PC-9 (cell line): ENCODE results near the gene BRAF. TPM values are rescaled to one million over a fixed set of nuclear protein-coding genes. Genes with fewer than 3 reads are reported as not detected.

ENCODE experiments used
- BruUV-seq: library from RNA; stranded (reverse); fragments of 400-500 nt; replicated peaks from 2 replicates; lab custom pipeline; 2021; lab: Mats Ljungman, UMichigan
- CTCF ChIA-PET: fragments of 300-600 bp; sonication (Branson Sonifier 250); formaldehyde crosslinking; loops from one replicate; lab custom pipeline; 2022; ENCODE audit warnings: antibody characterized with exemption; lab: Charles Lee
- POLR2A ChIA-PET: fragments of 300-600 bp; sonication (Branson Sonifier 250); formaldehyde crosslinking; loops from one replicate; lab custom pipeline; 2022; ENCODE audit warnings: antibody characterized with exemption; ENCODE audit not compliant: unreplicated experiment; lab: Charles Lee
- DNase-seq, 2 experiments: peaks; one replicate each; pipeline versions ENCODE4 v3.0.0 to v3.0.0-alpha.2; 2015 to 2022; ENCODE audit warnings: mixed read lengths in 1 of 2
- H2AFZ ChIP-seq: fragments of 200-600 bp; sonication (generic); 2 replicates; pipeline ENCODE4 v1.8.1; 2017; ENCODE audit warnings: antibody characterized with exemption
- H3F3A ChIP-seq: fragments of 200-600 bp; sonication (generic); 2 replicates; pipeline ENCODE4 v1.8.1; 2017; ENCODE audit warnings: antibody characterized with exemption, mild to moderate bottlenecking, low read depth; ENCODE audit not compliant: insufficient read depth
- H3K27ac ChIP-seq: fragments of 200-600 bp; sonication (generic); 2 replicates; pipeline ENCODE4 v1.6.1; 2016; ENCODE audit warnings: mixed run types
- H3K27me3 ChIP-seq: fragments of 200-600 bp; sonication (generic); 2 replicates; pipeline ENCODE4 v1.6.1; 2016; ENCODE audit warnings: low read depth, mixed run types; ENCODE audit not compliant: insufficient read depth
- H3K36me3 ChIP-seq: fragments of 200-600 bp; sonication (generic); 2 replicates; pipeline ENCODE4 v1.6.1; 2016; ENCODE audit warnings: low read depth, mixed run types
- H3K4me1 ChIP-seq: fragments of 200-600 bp; sonication (generic); replicated peaks from 2 replicates; pipeline ENCODE4 v1.6.1; 2016; ENCODE audit warnings: mixed run types; ENCODE audit not compliant: insufficient read depth
- H3K4me2 ChIP-seq: fragments of 200-600 bp; sonication (generic); 2 replicates; pipeline ENCODE4 v1.6.1; 2017; ENCODE audit warnings: mixed run types
- H3K4me3 ChIP-seq: fragments of 200-600 bp; sonication (generic); 2 replicates; pipeline ENCODE4 v1.6.1; 2016; ENCODE audit warnings: mixed run types
- H3K79me2 ChIP-seq: fragments of 200-600 bp; sonication (generic); 2 replicates; pipeline ENCODE4 v1.6.1; 2017; ENCODE audit warnings: low read depth, mixed run types
- H3K9me2 ChIP-seq: fragments of 200-600 bp; sonication (generic); 2 replicates; pipeline ENCODE4 v1.8.1; 2017; ENCODE audit warnings: mild to moderate bottlenecking; ENCODE audit not compliant: insufficient read depth
- H3K9me3 ChIP-seq: fragments of 200-600 bp; sonication (generic); 2 replicates; pipeline ENCODE4 v1.8.1; 2016; ENCODE audit warnings: low read depth; ENCODE audit not compliant: insufficient read depth
- H4K20me1 ChIP-seq: fragments of 200-600 bp; sonication (generic); 2 replicates; pipeline ENCODE4 v1.8.1; 2017; ENCODE audit not compliant: insufficient read depth
- EZH2 ChIP-seq: fragments of 200-600 bp; sonication (generic); IDR thresholded peaks from 2 replicates; pipeline ENCODE4 v1.8.0; 2017; ENCODE audit warnings: antibody characterized with exemption, low read depth
- intact Hi-C: fragments of 100-400 bp; cut with micrococcal nuclease; formaldehyde crosslinking; loops from one replicate; pipeline ENCODE4 v1.10.0; 2022; ENCODE audit not compliant: unreplicated experiment
- total RNA-seq: library from RNA; stranded (reverse); gene quantifications from 2 replicates; pipeline ENCODE4 v1.2.3, GENCODE V29; 2021
- TF ChIP-seq, protein P1 (sequence below): fragments of 200-600 bp; sonication (generic); conservative IDR thresholded peaks from 2 replicates; pipeline ENCODE4 v1.6.1; 2017; ENCODE audit warnings: mixed run types, antibody characterized with exemption, mild to moderate bottlenecking, moderate library complexity

BRAF gene
- total RNA-seq, 1 experiment from 2014 or later, result 56.9 TPM

DNA sequence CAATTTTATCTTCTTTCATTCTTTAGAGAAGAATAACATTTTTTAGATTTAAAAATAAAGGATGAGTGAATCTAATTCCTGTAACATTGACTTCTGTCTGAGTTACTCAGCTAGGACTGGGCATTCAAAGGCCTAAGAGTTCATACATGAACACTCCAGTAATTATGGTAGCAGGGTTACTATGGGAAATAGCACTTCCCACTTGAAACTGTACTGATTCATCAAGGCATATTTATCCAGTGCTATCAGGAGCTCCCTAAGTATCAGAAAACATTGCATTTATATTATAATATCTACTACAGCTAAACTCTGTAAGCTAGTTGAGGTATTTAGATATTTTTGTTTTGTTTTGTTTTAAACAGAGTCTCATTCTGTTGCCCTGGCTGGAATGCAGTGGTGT, 186.4 kb downstream of the BRAF start:
- Histone ChIP-seq H3K79me2 (no peaks in the 10 kb centered on the region), H4K20me1 (no peaks in the 10 kb centered on the region; the same call in 1 of the 2 replicates), H3K4me3 (no peak overlapping the region), H3K27ac (no peak overlapping the region), H3K4me2 (no peak overlapping the region), H3K36me3 (no peaks in the 10 kb centered on the region), H3K4me1 (no peaks in the 10 kb centered on the region), H3K9me3 (no peaks in the 10 kb centered on the region), H3K9me2 (no peaks in the 10 kb centered on the region), H2AFZ (no peak overlapping the region), H3K27me3 (no peaks in the 10 kb centered on the region), H3F3A (peaks cover 10% of the 10 kb centered on the region)
- intact Hi-C loops, result no loop called here
- TF ChIP-seq, protein P1, sequence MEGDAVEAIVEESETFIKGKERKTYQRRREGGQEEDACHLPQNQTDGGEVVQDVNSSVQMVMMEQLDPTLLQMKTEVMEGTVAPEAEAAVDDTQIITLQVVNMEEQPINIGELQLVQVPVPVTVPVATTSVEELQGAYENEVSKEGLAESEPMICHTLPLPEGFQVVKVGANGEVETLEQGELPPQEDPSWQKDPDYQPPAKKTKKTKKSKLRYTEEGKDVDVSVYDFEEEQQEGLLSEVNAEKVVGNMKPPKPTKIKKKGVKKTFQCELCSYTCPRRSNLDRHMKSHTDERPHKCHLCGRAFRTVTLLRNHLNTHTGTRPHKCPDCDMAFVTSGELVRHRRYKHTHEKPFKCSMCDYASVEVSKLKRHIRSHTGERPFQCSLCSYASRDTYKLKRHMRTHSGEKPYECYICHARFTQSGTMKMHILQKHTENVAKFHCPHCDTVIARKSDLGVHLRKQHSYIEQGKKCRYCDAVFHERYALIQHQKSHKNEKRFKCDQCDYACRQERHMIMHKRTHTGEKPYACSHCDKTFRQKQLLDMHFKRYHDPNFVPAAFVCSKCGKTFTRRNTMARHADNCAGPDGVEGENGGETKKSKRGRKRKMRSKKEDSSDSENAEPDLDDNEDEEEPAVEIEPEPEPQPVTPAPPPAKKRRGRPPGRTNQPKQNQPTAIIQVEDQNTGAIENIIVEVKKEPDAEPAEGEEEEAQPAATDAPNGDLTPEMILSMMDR, result no peak
- no peak for TF ChIP-seq EZH2
- ChIA-PET CTCF (no interaction called here), POLR2A (no interaction called here)
- no peak for DNase-seq
- BruUV-seq, result no TSS peak

DNA sequence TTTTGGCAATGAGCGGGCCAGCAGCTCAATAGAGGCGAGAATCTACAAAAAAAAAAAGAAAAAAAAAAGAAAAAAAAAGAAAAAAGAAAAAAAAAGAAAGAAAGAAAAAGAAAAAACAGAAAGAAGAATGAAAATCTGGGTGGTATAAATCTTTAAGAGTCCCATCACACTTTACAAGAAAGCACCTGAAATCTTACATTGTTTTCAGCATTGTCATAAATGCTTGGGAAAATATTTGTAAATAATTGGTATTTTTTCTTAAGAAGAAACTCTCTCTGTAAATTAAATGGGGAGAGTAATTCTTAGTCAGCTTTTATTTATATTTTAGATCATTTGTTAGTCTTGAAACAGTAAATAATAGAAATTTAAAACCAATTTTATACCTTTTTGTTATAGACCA, 190.0 kb downstream of the BRAF start:
- Histone ChIP-seq H3K36me3 (no peaks in the 10 kb centered on the region), H3F3A (peaks cover 10% of the 10 kb centered on the region), H4K20me1 (peaks cover 3% of the 10 kb centered on the region; the same call in 1 of the 2 replicates), H3K4me3 (no peak overlapping the region), H3K79me2 (no peaks in the 10 kb centered on the region), H3K4me1 (no peaks in the 10 kb centered on the region), H3K9me3 (no peaks in the 10 kb centered on the region), H3K27me3 (no peaks in the 10 kb centered on the region), H3K27ac (no peak overlapping the region), H3K9me2 (no peaks in the 10 kb centered on the region), H3K4me2 (no peak overlapping the region), H2AFZ (no peak overlapping the region)
- no TSS peak for BruUV-seq
- DNase-seq, result no peak
- CTCF ChIA-PET, result no interaction called here
- TF ChIP-seq, protein P1, result no peak
- TF ChIP-seq EZH2, result no peak
- intact Hi-C loops, result loop anchor here (5.0 kb wide), 1 partner anchor 278 kb away; the partner anchor contains the start of gene MRPS33
- POLR2A ChIA-PET, result interaction anchor here (0.6 kb wide), 1 partner anchor 158 kb away, joined by 5 read pairs; no protein-coding TSS in a partner anchor

DNA sequence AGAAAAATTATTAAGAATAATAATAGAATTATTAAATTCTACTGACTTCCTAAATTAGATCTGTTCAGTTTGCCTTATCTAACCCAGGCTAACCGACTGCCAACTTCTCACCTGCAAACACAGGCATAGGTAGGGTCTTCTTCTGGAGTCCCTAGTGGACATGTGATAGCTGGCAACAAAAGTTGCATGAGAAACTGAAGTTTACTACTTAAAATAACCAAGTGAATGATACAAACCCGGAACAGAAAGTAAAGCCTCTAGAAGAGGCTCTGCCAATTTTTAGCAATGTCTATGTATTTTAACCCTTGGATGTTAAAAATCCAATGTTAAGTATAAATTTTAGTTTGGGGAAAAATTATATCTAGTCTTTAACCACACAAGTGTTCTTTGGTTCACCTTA, 190.6 kb downstream of the BRAF start:
- no peak for DNase-seq
- no peaks in the 10 kb centered on the region for H3K79me2 ChIP-seq
- no peaks in the 10 kb centered on the region for H3K27me3 ChIP-seq
- no peaks in the 10 kb centered on the region for H3K9me2 ChIP-seq
- H3K36me3 ChIP-seq, result no peaks in the 10 kb centered on the region
- no peak overlapping the region for H3K4me3 ChIP-seq
- no peak overlapping the region for H3K27ac ChIP-seq
- H3K4me2 ChIP-seq, result no peak overlapping the region
- no TSS peak for BruUV-seq
- no peaks in the 10 kb centered on the region for H3K4me1 ChIP-seq
- no peak for TF ChIP-seq EZH2
- TF ChIP-seq, protein P1, result no peak
- no peak overlapping the region for H2AFZ ChIP-seq
- H3K9me3 ChIP-seq, result no peaks in the 10 kb centered on the region
- H4K20me1 ChIP-seq, result peaks cover 3% of the 10 kb centered on the region; the same call in 1 of the 2 replicates
- ChIA-PET CTCF (no interaction called here), POLR2A (no interaction called here)
- H3F3A ChIP-seq, result peaks cover 10% of the 10 kb centered on the region
- intact Hi-C loops, result loop anchor here (5.0 kb wide), 1 partner anchor 278 kb away; the partner anchor contains the start of gene MRPS33
